Fibroblast of gingiva (primary cell): ENCODE data around the gene TMEM178B.
"Not testable (repeated sequence)": the region's sequence is repeated elsewhere in the genome, so short reads cannot be mapped to it uniquely, and the experiment has no call there.

Experiments
- DNase-seq: peaks from one replicate; pipeline ENCODE4 v3.0.0-alpha.2; 2011; ENCODE audit warnings: low read depth

TMEM178B gene

GRCh38 chr7:141312828-141313521 lies 239.1 kb downstream of the TMEM178B start:
- no peak for DNase-seq

- no peak for DNase-seq
Observed at GRCh38 chr7:141313896-141314295, 240.0 kb downstream of the TMEM178B start.

- no peak for DNase-seq
Observed at GRCh38 chr7:141317033-141317585, 243.2 kb downstream of the TMEM178B start.

- DNase-seq = no peak
Observed at GRCh38 chr7:141320287-141320686, 246.4 kb downstream of the TMEM178B start.

- no peak for DNase-seq
Observed at GRCh38 chr7:141322383-141322782, 248.5 kb downstream of the TMEM178B start.

- no peak for DNase-seq
Observed at GRCh38 chr7:141323826-141324225, 250.0 kb downstream of the TMEM178B start.

- no peak for DNase-seq
Observed at GRCh38 chr7:141324870-141325269, 251.0 kb downstream of the TMEM178B start.

- no peak for DNase-seq
Observed at GRCh38 chr7:141325275-141325674, 251.4 kb downstream of the TMEM178B start.

- no peak for DNase-seq
Observed at GRCh38 chr7:141328290-141328689, 254.4 kb downstream of the TMEM178B start.

GRCh38 chr7:141330285-141330684 lies 256.4 kb downstream of the TMEM178B start:
- not testable (repeated sequence) for DNase-seq

GRCh38 chr7:141333459-141333858 lies 259.6 kb downstream of the TMEM178B start:
- DNase-seq = no peak

GRCh38 chr7:141335164-141335563 lies 261.3 kb downstream of the TMEM178B start:
- DNase-seq = no peak

- DNase-seq = no peak
Observed at GRCh38 chr7:141339603-141340002, 265.7 kb downstream of the TMEM178B start.

GRCh38 chr7:141340991-141341390 lies 267.1 kb downstream of the TMEM178B start:
- no peak for DNase-seq

- DNase-seq = no peak
Observed at GRCh38 chr7:141342621-141343408, 269.0 kb downstream of the TMEM178B start.

GRCh38 chr7:141344153-141344935 lies 270.5 kb downstream of the TMEM178B start:
- no peak for DNase-seq

GRCh38 chr7:141348728-141349127 lies 274.9 kb downstream of the TMEM178B start:
- no peak for DNase-seq

GRCh38 chr7:141349338-141349737 lies 275.5 kb downstream of the TMEM178B start:
- DNase-seq = no peak

- no peak for DNase-seq
Observed at GRCh38 chr7:141349804-141350203, 275.9 kb downstream of the TMEM178B start.

- no peak for DNase-seq
Observed at GRCh38 chr7:141351175-141351574, 277.3 kb downstream of the TMEM178B start.

- DNase-seq = no peak
Observed at GRCh38 chr7:141352955-141353354, 279.1 kb downstream of the TMEM178B start.

GRCh38 chr7:141354251-141354650 lies 280.4 kb downstream of the TMEM178B start:
- no peak for DNase-seq
